ENCODE data around the gene NIT1.

DNA sequence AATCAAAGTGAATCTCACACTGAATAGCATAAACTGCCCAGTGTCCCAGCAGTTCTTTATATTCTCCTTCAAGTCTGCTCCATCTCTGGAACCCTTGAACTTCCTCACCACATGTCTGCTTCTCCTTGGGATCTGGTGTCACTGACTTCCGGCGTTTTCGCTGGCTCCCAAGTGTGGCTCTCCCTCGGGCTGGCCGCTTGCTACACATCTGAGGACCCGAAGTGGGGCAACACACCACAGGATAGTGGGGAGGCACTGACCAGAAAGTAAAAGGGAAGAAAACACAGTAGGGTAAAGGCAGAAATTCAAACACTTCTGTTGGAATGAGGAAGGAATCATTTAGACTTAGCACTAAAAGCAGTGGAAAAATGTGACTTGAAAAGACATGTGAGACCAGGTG, 5.1 kb downstream of the NIT1 start:
- TF ChIP-seq, protein P1, sequence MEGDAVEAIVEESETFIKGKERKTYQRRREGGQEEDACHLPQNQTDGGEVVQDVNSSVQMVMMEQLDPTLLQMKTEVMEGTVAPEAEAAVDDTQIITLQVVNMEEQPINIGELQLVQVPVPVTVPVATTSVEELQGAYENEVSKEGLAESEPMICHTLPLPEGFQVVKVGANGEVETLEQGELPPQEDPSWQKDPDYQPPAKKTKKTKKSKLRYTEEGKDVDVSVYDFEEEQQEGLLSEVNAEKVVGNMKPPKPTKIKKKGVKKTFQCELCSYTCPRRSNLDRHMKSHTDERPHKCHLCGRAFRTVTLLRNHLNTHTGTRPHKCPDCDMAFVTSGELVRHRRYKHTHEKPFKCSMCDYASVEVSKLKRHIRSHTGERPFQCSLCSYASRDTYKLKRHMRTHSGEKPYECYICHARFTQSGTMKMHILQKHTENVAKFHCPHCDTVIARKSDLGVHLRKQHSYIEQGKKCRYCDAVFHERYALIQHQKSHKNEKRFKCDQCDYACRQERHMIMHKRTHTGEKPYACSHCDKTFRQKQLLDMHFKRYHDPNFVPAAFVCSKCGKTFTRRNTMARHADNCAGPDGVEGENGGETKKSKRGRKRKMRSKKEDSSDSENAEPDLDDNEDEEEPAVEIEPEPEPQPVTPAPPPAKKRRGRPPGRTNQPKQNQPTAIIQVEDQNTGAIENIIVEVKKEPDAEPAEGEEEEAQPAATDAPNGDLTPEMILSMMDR (IDR thresholded peaks at IDR 0.05): no peak
- no peak for TF ChIP-seq POLR2A (IDR thresholded peaks at IDR 0.05)

All from adrenal gland (tissue), 5 donors.